Heart left ventricle (tissue), 16 donors: Measurements from ENCODE around the gene C19orf67. TPM values are rescaled to one million over a fixed set of nuclear protein-coding genes. Genes with fewer than 3 reads are reported as not detected.

ENCODE experiments used
- ATAC-seq, 4 donors: fragments of 200-7000 bp; cut with Tn5 transposase; one replicate each; pipeline ENCODE4 v1.9.1; 2020 to 2022; ENCODE audit warnings: moderate library complexity in 4 of 4, mild to moderate bottlenecking in 3 of 4, moderate number of reproducible peaks in 1 of 4
- DNase-seq, 5 donors: peaks; one replicate each; pipeline ENCODE4 v3.0.0-alpha.2; 2020
- H3K27ac ChIP-seq, 12 donors: fragments of 200-600 bp; sonication (generic) in 4 of 12; one replicate each; pipeline versions ENCODE4 v1.5.0 to v1.8.0; 2016 to 2022; ENCODE audit warnings: mild to moderate bottlenecking in 2 of 12
- H3K27me3 ChIP-seq, 9 donors: fragments of 200-600 bp; sonication (generic) in 2 of 9; one replicate each; pipeline versions ENCODE4 v1.5.1 to v1.8.0; 2016 to 2022; ENCODE audit warnings: mild to moderate bottlenecking in 3 of 9
- H3K36me3 ChIP-seq, 9 donors: fragments of 200-600 bp; sonication (generic) in 2 of 9; one replicate each; pipeline versions ENCODE4 v1.5.0 to v1.8.0; 2018 to 2022; ENCODE audit warnings: mild to moderate bottlenecking in 2 of 9
- H3K4me1 ChIP-seq, 12 donors: fragments of 200-600 bp; sonication (generic) in 4 of 12; one replicate each; pipeline versions ENCODE4 v1.5.0 to v1.8.0; 2016 to 2022; ENCODE audit warnings: mild to moderate bottlenecking in 3 of 12
- H3K4me3 ChIP-seq, 12 donors: fragments of 200-600 bp; sonication (generic) in 4 of 12; one replicate each; pipeline versions ENCODE4 v1.5.0 to v1.8.0; 2017 to 2022; ENCODE audit warnings: mild to moderate bottlenecking in 9 of 12, moderate library complexity in 4 of 12
- H3K9me3 ChIP-seq, 12 donors: fragments of 200-600 bp; sonication (generic) in 4 of 12; one replicate each; pipeline versions ENCODE4 v1.5.0 to v1.8.0; 2016 to 2022; ENCODE audit warnings: mild to moderate bottlenecking in 1 of 12
- POLR2A ChIP-seq, 2 donors: fragments of 450-650 bp; IDR thresholded peaks; one replicate each; pipeline ENCODE4 v1.6.1; 2017; ENCODE audit warnings: antibody characterized with exemption in 2 of 2, mild to moderate bottlenecking in 2 of 2, moderate library complexity in 2 of 2
- WGBS, 4 donors: extraction: QIAGEN DNeasy Blood & Tissue Kit in 2 of 4; methylation state at CpG; one replicate each; pipeline versions ENCODE4 v1.1.5 to v1.1.7; 2013 to 2018; 5-methylcytosine and 5-hydroxymethylcytosine counted together
- intact Hi-C, 10 donors: fragments of 100-400 bp; cut with DNase I; formaldehyde crosslinking; loops; one replicate each; pipeline versions ENCODE4 v1.11.1 to v1.14.2; 2022
- polyA plus RNA-seq, 2 donors: library from polyadenylated mRNA; stranded (reverse); fragments of 200-250 nt; gene quantifications; one replicate each; pipeline ENCODE4 v1.2.3, GENCODE V29; 2013
- total RNA-seq, 9 donors: library from RNA; depleted of rRNA in 2 of 9; stranded (reverse); fragments of >200 nt in 2 of 9; fragmentation: NEBNext Ultra II Directional in 3 of 9; extraction: Animal tissue kit (Norgen Biotek cat#: 25700) in 3 of 9; gene quantifications; one replicate each; pipeline versions ENCODE4 v1.1.0 to v1.2.4, GENCODE V29; 2016 to 2023
- TF ChIP-seq, protein P1 (sequence below), 12 donors: fragments of 200-600 bp; sonication (generic) in 4 of 12; IDR thresholded peaks; one replicate each; pipeline versions ENCODE4 v1.5.0 to v1.8.0; 2018 to 2022; ENCODE audit warnings: antibody characterized with exemption in 12 of 12, mild to moderate bottlenecking in 5 of 12
- donor health status: ischemic (EF 13 %, LVEDD 7.1; RV severe dilation, severe dysfunction).
- donor health status: healthy with polysubstance abuse.
- donor health status: DM: no; HTN: yes; CAD: no.
- donor health status: DM: no; HTN: no; CAD: no.
- donor health status: ischemic (EF 25% LVEDD 6.9; RV normal size, moderate dysfunction).
- donor health status: ischemic (EF 25% LVEDD 5.7; RV mildly dilated, moderate dysfunction).
- donor health status: healthy.
- donor health status: DM: yes; HTN: yes; CAD: no.
- donor health status: ischemic (EF 35%, LVEDD 5.7; RV mildly dilated, moderate dysfunction).
- donor health status: nonischemic (EF 11% LVEDD 7.7; RV severe dilation, severe dysfunction).
- donor health status: DM: yes; HTN: yes; CAD: no.
- donor health status: PGD.
- donor health status: ischemic (EF 29% LVEDD 5.4; RV normal size, mild dysfunction).
- donor health status: nonischemic (EF 23%, LVEDD 6.1; RV moderate dilation, normal function).

C19orf67 gene
- total and polyA plus RNA-seq, 11 donors: not detected

DNA sequence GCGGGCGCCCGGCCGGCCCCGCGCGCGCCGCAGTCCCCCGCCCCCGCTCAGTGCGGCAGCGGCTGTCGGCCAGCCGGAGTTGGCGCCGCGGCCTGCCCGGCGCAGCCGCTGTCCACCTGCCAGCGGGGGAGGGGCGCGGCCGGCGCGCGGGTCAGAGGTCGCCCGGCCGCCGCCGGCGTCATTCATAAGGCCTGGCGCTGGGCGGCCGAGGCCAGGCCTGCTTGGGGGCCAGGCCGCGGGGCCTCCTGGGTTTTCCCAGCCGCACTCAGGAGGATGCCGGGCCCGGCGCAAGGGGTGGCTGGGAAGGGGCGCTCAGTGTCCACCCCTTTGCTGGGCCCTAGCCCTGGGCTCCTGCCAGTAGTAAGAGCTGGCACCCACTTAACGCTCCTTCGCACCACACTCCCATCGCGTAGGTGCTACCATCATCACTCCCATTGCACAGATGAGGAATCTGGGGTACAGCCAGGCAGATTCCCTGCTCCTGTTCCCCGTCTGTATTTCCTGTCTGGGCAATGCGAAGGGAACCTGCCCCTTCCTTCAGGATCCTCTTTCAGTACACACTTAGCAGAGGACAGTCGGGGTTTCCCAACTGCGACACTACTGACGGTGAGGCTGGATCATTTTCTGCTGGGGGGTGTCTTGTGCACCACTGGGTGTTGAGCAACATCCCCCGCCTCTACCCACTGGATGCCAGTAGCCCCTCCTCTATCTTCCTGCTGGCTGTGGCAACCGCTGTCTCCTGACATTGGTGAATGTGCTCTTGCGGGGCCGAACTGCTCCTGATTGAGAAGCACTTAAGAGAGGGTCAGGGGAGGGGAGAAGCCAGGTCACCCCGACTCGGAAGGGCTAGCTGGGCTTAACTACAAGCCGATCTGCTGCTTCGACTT lies 32.8 kb upstream of the C19orf67 start:
- peak; percentile 80 to 92 (median 83) for DNase-seq
- Histone ChIP-seq H3K4me3 (peak overlapping the region; percentile 40 to 91 (median 63)), H3K27me3 (no peaks in the 10 kb centered on the region), H3K27ac (peak overlapping the region; percentile 93 to 100 (median 99)), H3K9me3 (no peaks in the 10 kb centered on the region), H3K36me3 (no peaks in the 10 kb centered on the region), H3K4me1 (peaks cover 22 to 60% (median 51%) of the 10 kb centered on the region in 12 donors)
- intact Hi-C loops: loop anchor here in 5 of 10 donors (1.0 to 5.0 kb wide), 3 partner anchors 18 to 46 kb away; partner anchors contain the start of genes MISP3 (in 2 of the 5) and ASF1B (in 1 of the 5)
- ATAC-seq: peak; percentile 29 to 62 (median 52)
- 2 to 6% (median 3%) methylated on average over 20 to 61 of the region's 61 CpGs for WGBS, 4 donors
- TF ChIP-seq POLR2A (IDR thresholded peaks at IDR 0.05): peak in 1 of 2 donors; percentile 65
- TF ChIP-seq, protein P1, sequence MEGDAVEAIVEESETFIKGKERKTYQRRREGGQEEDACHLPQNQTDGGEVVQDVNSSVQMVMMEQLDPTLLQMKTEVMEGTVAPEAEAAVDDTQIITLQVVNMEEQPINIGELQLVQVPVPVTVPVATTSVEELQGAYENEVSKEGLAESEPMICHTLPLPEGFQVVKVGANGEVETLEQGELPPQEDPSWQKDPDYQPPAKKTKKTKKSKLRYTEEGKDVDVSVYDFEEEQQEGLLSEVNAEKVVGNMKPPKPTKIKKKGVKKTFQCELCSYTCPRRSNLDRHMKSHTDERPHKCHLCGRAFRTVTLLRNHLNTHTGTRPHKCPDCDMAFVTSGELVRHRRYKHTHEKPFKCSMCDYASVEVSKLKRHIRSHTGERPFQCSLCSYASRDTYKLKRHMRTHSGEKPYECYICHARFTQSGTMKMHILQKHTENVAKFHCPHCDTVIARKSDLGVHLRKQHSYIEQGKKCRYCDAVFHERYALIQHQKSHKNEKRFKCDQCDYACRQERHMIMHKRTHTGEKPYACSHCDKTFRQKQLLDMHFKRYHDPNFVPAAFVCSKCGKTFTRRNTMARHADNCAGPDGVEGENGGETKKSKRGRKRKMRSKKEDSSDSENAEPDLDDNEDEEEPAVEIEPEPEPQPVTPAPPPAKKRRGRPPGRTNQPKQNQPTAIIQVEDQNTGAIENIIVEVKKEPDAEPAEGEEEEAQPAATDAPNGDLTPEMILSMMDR (IDR thresholded peaks at IDR 0.05): no peak

DNA sequence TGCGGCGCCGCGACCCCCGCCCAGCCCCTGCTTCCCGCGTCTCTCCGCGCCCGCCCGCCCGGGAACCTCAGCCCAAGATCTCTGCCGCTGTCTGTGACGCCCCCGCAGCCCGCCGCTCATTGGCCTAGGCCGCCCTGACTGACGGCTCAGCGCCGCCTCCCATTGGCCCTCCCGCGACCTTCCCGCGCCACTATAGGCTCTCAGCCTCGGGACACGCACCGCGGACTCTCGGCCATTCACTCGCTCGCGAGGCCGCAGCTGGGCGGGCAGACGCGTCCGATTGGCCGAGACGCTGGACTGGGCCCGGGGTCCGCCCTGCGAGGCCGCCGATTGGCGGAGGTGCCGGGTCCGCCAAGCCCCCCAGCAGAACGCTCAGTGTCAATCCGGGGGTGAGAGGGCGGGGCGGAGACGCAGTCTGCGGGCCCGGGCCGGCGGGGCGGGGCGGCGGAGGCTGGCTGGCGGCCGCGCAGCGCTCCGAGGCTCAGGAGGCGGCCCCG lies 32.1 kb upstream of the C19orf67 start, which contains the start of gene PRKACA:
Gene PRKACA (minus strand): TSS at position 95 of the 497 bp plus-strand sequence. CDS start 215 bp downstream, outside the sequence.
- peak within 1 kb of the TSS; percentile 52 to 98 (median 92) for H3K4me3 ChIP-seq
- intact Hi-C loops: loop anchor here in 5 of 10 donors (1.0 to 5.0 kb wide), 3 partner anchors 19 to 45 kb away; partner anchors contain the start of genes MISP3 (in 2 of the 5) and ASF1B (in 1 of the 5)
- peaks cover 27 to 67% (median 58%) of the 10 kb centered on the region in 12 donors for H3K4me1 ChIP-seq
- H3K27me3 ChIP-seq: no peaks in the 10 kb centered on the region
- 0% methylated on average over 31 to 67 of the region's 67 CpGs for WGBS, 4 donors
- DNase-seq: peak; percentile 99 to 100 (median 100)
- H3K27ac ChIP-seq: peak within 1 kb of the TSS; percentile 93 to 100 (median 99)
- peak in 1 of 2 donors; percentile 72 for TF ChIP-seq POLR2A (IDR thresholded peaks at IDR 0.05)
- TF ChIP-seq, protein P1 (IDR thresholded peaks at IDR 0.05): no peak
- no peaks in the 10 kb centered on the region for H3K9me3 ChIP-seq
- peak; percentile 87 to 94 (median 92) for ATAC-seq
- no peaks in the 10 kb centered on the region for H3K36me3 ChIP-seq

DNA sequence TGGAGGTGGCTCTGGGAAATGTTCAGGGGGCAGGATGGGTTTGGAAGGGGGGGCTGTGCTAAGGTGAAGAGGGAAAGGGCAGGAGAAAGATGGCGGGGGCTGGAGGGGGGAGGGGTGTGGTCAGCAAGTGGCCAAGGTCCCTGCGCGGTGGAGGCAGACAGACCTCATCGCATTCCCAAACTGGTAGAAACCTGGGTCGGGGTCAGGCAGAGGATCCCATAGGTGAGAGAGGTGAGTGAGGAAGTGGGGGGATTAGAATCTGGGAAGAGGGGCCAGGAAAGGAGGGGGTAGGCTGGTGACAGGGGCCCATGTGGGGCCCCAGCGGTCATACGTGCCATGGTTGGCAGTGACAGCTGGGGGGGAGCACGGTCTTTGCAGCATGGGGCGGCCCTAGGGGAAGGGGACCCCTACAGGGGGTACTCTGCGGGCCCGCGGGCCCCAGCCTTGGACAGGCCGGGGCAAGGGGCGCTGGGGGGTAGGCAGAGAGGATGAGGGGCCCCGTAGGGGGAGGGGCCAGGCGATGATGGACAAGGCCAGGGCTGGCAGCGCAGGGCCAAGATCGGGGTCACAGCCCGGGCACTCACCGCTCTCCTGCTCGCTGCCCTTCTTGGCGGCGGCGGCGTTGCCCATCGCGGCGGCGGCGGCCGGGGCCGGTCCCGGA lies 31.5 kb upstream of the C19orf67 start:
- no peaks in the 10 kb centered on the region for H3K9me3 ChIP-seq
- H3K27ac ChIP-seq: peak overlapping the region; percentile 63 to 98 (median 94)
- peaks cover 32 to 73% (median 65%) of the 10 kb centered on the region in 12 donors for H3K4me1 ChIP-seq
- ATAC-seq (peak in 1 of 4 donors; percentile 0), DNase-seq (peak; percentile 49 to 71 (median 54))
- intact Hi-C loops: loop anchor here in 5 of 10 donors (5.0 kb wide), 2 partner anchors 35 to 45 kb away; partner anchors contain the start of gene MISP3 (in 2 of the 5)
- H3K4me3 ChIP-seq: peak overlapping the region; percentile 52 to 98 (median 92)
- 0 to 1% (median 0%) methylated on average over 8 to 33 of the region's 33 CpGs for WGBS, 4 donors
- H3K27me3 ChIP-seq: no peaks in the 10 kb centered on the region
- no peaks in the 10 kb centered on the region for H3K36me3 ChIP-seq
- TF ChIP-seq POLR2A (IDR thresholded peaks at IDR 0.05): no peak
- TF ChIP-seq, protein P1 (IDR thresholded peaks at IDR 0.05): no peak
